HepG2 (cell line): ENCODE measurements around the gene ZNF669. TPM values are rescaled to one million over a fixed set of nuclear protein-coding genes. Genes with fewer than 3 reads are reported as not detected.

Source experiments
- CEBPG ChIP-seq: IDR thresholded peaks from 2 replicates; pipeline ENCODE4 v1.6.1; 2016
- DZIP1 ChIP-seq: sonication (generic); formaldehyde crosslinking; IDR thresholded peaks from 2 replicates; pipeline ENCODE4 v1.5.0; 2020; ENCODE audit warnings: mild to moderate bottlenecking, missing genetic modification reagents
- ERF ChIP-seq: IDR thresholded peaks from 2 replicates; pipeline ENCODE4 v1.6.1; 2018; ENCODE audit warnings: missing biosample characterization, missing genetic modification reagents
- FOSL2 ChIP-seq: sonication (generic); formaldehyde crosslinking; IDR thresholded peaks from 2 replicates; pipeline ENCODE4 v1.4.0; 2020; ENCODE audit warnings: missing genetic modification reagents
- GATAD2A ChIP-seq: IDR thresholded peaks from 2 replicates; pipeline ENCODE4 v1.6.1; 2016
- HMGA1 ChIP-seq: sonication (generic); formaldehyde crosslinking; conservative IDR thresholded peaks from 2 replicates; pipeline ENCODE4 v1.4.0; 2020; ENCODE audit warnings: missing genetic modification reagents
- KLF9 ChIP-seq: IDR thresholded peaks from 2 replicates; pipeline ENCODE4 v1.6.1; 2016; ENCODE audit warnings: low read depth
- LCORL ChIP-seq, 2 experiments: fragments of 450-650 bp in 1 of 2; sonication (generic) in 1 of 2; formaldehyde crosslinking in 1 of 2; IDR thresholded peaks; 2 replicates each; pipeline versions ENCODE4 v1.5.0 to v1.6.1; 2017 to 2020; ENCODE audit warnings: antibody characterized with exemption in 1 of 2, missing genetic modification reagents in 1 of 2
- MED13 ChIP-seq: sonication (generic); formaldehyde crosslinking; IDR thresholded peaks from 2 replicates; pipeline ENCODE4 v1.5.0; 2020; ENCODE audit warnings: missing genetic modification reagents
- MIXL1 ChIP-seq: IDR thresholded peaks from 2 replicates; pipeline ENCODE4 v1.6.1; 2016
- NCOA1 ChIP-seq: sonication (generic); formaldehyde crosslinking; IDR thresholded peaks from 2 replicates; pipeline ENCODE4 v1.9.0; 2021; ENCODE audit warnings: missing genetic modification reagents
- NFIC ChIP-seq: IDR thresholded peaks from 2 replicates; pipeline ENCODE4 v1.6.1; 2012; ENCODE audit warnings: mild to moderate bottlenecking, low read length, inconsistent platforms
- NR2F2 ChIP-seq: IDR thresholded peaks from 2 replicates; pipeline ENCODE4 v1.6.1; 2012; ENCODE audit warnings: low read depth, inconsistent platforms, borderline replicate concordance
- POLR2AphosphoS5 ChIP-seq: IDR thresholded peaks from 2 replicates; pipeline ENCODE4 v1.6.1; 2012; ENCODE audit warnings: low read depth, low read length
- SMARCC2 ChIP-seq: fragments of 450-650 bp; IDR thresholded peaks from 2 replicates; pipeline ENCODE4 v1.6.1; 2017; ENCODE audit warnings: antibody characterized with exemption, mild to moderate bottlenecking
- TEAD3 ChIP-seq: optimal IDR thresholded peaks from 2 replicates; pipeline ENCODE3; 2016; ENCODE audit warnings: borderline replicate concordance
- ZBTB14 ChIP-seq: sonication (generic); formaldehyde crosslinking; IDR thresholded peaks from 2 replicates; pipeline ENCODE4 v1.4.0; 2020; ENCODE audit warnings: missing genetic modification reagents
- ZMAT3 ChIP-seq: sonication (generic); formaldehyde crosslinking; conservative IDR thresholded peaks from 2 replicates; pipeline ENCODE4 v1.7.0; 2021; ENCODE audit warnings: missing genetic modification reagents
- ZNF263 ChIP-seq: sonication (generic); formaldehyde crosslinking; IDR thresholded peaks from 2 replicates; pipeline ENCODE4 v1.4.0; 2020; ENCODE audit warnings: missing genetic modification reagents
- ZNF329 ChIP-seq: sonication (generic); formaldehyde crosslinking; IDR thresholded peaks from 2 replicates; pipeline ENCODE4 v1.9.0; 2021; ENCODE audit warnings: low read depth, mild to moderate bottlenecking, missing genetic modification reagents
- ZNF432 ChIP-seq: sonication (generic); formaldehyde crosslinking; IDR thresholded peaks from 2 replicates; pipeline ENCODE4 v1.5.0; 2020; ENCODE audit warnings: missing genetic modification reagents, mild to moderate bottlenecking, borderline replicate concordance
- ZNF678 ChIP-seq: sonication (generic); formaldehyde crosslinking; IDR thresholded peaks from 2 replicates; pipeline ENCODE4 v1.4.0; 2020; ENCODE audit warnings: mild to moderate bottlenecking, missing genetic modification reagents
- ZNF713 ChIP-seq: sonication (generic); formaldehyde crosslinking; IDR thresholded peaks from 2 replicates; pipeline ENCODE4 v1.4.0; 2020; ENCODE audit warnings: mild to moderate bottlenecking, missing genetic modification reagents
- ZNF790 ChIP-seq: sonication (generic); formaldehyde crosslinking; IDR thresholded peaks from 2 replicates; pipeline ENCODE4 v1.8.0; 2022; ENCODE audit warnings: missing genetic modification reagents, mild to moderate bottlenecking, borderline replicate concordance
- ZNF816 ChIP-seq: sonication (generic); formaldehyde crosslinking; IDR thresholded peaks from 2 replicates; pipeline ENCODE4 v1.8.0; 2022; ENCODE audit warnings: missing genetic modification reagents, mild to moderate bottlenecking, borderline replicate concordance
- ZXDC ChIP-seq: sonication (generic); formaldehyde crosslinking; IDR thresholded peaks from 2 replicates; pipeline ENCODE4 v1.5.0; 2020; ENCODE audit warnings: mild to moderate bottlenecking, missing genetic modification reagents
- polyA plus RNA-seq, 8 experiments: library from polyadenylated mRNA; depleted of rRNA in 3 of 8; stranded (reverse) in 7 of 8; unstranded in 1 of 8; fragments of >200 nt; fragmentation: Illumina TruSeq in 4 of 8; extraction: Trizol in 4 of 8; gene quantifications; 2 replicates each; pipeline versions ENCODE4 v1.2.1 to v1.2.3, GENCODE V29; 2011 to 2016; ENCODE audit warnings: low read depth in 4 of 8, missing spikeins in 1 of 8, mixed read lengths in 1 of 8; ENCODE audit not compliant: insufficient read depth in 1 of 8
- total RNA-seq, 5 experiments: library from RNA; depleted of rRNA; stranded (reverse); fragments of >200 nt; fragmentation: Illumina TruSeq; extraction: Trizol; gene quantifications; 2 replicates each; pipeline ENCODE4 v1.2.3, GENCODE V29; 2016; ENCODE audit warnings: low read depth in 1 of 5
- TF ChIP-seq, protein P1 (sequence below): IDR thresholded peaks from 2 replicates; pipeline ENCODE4 v1.6.1; 2016; ENCODE audit warnings: low read depth, borderline replicate concordance

Gene ZNF669
- total and polyA plus RNA-seq, 2 of the 13 experiments (the other 11 are each of a cell fraction or from before 2014, with no cell fraction given), result 3.1 to 14.6 TPM

DNA sequence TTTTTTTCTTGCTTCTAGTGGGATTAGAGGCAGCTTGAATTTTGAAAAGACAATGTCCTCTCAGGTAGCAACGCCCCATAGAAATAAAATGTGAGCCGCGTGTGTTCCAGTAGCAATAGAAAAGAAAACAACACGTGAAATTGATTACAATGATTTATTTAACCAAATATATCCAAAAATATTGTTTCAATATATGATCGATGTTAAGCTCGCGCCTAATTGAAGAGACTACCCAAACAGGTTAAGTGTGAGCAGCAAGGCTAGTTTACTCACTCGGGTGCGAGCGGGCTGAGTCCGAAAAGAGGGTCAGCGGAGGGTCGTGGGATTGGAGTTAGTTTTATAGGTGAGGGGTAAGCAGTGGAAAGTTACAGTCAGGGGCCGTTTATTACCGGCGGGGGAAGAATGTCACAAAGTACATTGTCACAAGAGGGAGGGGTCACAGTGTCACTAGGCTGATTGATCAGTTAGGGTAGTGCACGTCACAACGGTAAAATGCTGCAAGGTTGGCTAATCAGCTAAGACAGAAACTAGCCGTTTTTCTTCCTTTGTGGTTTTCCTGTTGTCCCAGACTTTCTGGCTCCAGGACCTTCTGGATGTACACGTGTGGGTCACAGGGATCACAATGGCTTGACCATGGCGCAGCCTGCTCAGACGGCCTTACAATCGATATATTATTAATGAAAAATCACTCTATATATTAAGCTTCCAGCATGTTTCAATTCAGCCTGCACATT, 24.8 kb downstream of the ZNF669 start (continued):
- no peak for TF ChIP-seq ZXDC (CRISPR knock-in tag)
- no peak for TF ChIP-seq ZNF263 (CRISPR knock-in tag)
- no peak for TF ChIP-seq ERF
- no peak for TF ChIP-seq ZNF790 (CRISPR knock-in tag)
- peak; percentile 89 for TF ChIP-seq CEBPG (CRISPR knock-in tag)
- no peak for TF ChIP-seq ZNF432 (CRISPR knock-in tag)
- TF ChIP-seq KLF9, result no peak
- peak; percentile 82 for TF ChIP-seq TEAD3 (CRISPR knock-in tag)
- 0 out of 2 replicates have a peak, but pooled peaks have one; percentile 32 for TF ChIP-seq ZNF329 (CRISPR knock-in tag)
- peak; percentile 38; the same call in 1 of the 2 replicates for TF ChIP-seq POLR2AphosphoS5
- TF ChIP-seq MED13, result no peak
- TF ChIP-seq NR2F2, result peak; percentile 45; the same call in 1 of the 2 replicates
- TF ChIP-seq FOSL2, result peak; percentile 56
- TF ChIP-seq ZNF816 (CRISPR knock-in tag), result no peak
- TF ChIP-seq, protein P1, sequence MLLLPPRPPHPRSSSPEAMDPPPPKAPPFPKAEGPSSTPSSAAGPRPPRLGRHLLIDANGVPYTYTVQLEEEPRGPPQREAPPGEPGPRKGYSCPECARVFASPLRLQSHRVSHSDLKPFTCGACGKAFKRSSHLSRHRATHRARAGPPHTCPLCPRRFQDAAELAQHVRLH (CRISPR knock-in tag), result no peak
- no peak for TF ChIP-seq LCORL (IDR thresholded peaks at IDR 0.05)
- 0 out of 2 replicates have a peak, but pooled peaks have one; percentile 23 for TF ChIP-seq LCORL (CRISPR knock-in tag; IDR thresholded peaks at IDR 0.05)
- TF ChIP-seq ZMAT3 (CRISPR knock-in tag), result no peak
- no peak for TF ChIP-seq ZNF678
- TF ChIP-seq ZNF713 (CRISPR knock-in tag), result no peak
- TF ChIP-seq ZBTB14 (CRISPR knock-in tag), result no peak
- TF ChIP-seq NFIC, result peak; percentile 52; the same call in 1 of the 2 replicates
- no peak for TF ChIP-seq HMGA1
- no peak for TF ChIP-seq SMARCC2
- TF ChIP-seq DZIP1 (CRISPR knock-in tag), result no peak
- TF ChIP-seq MIXL1 (CRISPR knock-in tag), result peak; percentile 78
- TF ChIP-seq NCOA1 (CRISPR knock-in tag), result no peak
- peak; percentile 72 for TF ChIP-seq GATAD2A (CRISPR knock-in tag)
